Retinal pigment epithelial cell (primary cell): ENCODE results near the gene PRAMEF10.
"Not testable (repeated sequence)": the region's sequence is repeated elsewhere in the genome, so short reads cannot be mapped to it uniquely, and the experiment has no call there.

Source experiments
- DNase-seq: peaks from one replicate; pipeline ENCODE4 v3.0.0-alpha.2; 2010; ENCODE audit warnings: low read depth
- H3K4me3 ChIP-seq: 2 replicates; pipeline ENCODE4 v1.5.1; 2011; ENCODE audit warnings: mild to moderate bottlenecking, low read length, control low read depth, moderate library complexity
- TF ChIP-seq, protein P1 (sequence below): conservative IDR thresholded peaks from 2 replicates; pipeline ENCODE4 v1.5.1; 2011; ENCODE audit warnings: low read depth, low read length, control low read depth, inconsistent platforms

Gene PRAMEF10, protein sequence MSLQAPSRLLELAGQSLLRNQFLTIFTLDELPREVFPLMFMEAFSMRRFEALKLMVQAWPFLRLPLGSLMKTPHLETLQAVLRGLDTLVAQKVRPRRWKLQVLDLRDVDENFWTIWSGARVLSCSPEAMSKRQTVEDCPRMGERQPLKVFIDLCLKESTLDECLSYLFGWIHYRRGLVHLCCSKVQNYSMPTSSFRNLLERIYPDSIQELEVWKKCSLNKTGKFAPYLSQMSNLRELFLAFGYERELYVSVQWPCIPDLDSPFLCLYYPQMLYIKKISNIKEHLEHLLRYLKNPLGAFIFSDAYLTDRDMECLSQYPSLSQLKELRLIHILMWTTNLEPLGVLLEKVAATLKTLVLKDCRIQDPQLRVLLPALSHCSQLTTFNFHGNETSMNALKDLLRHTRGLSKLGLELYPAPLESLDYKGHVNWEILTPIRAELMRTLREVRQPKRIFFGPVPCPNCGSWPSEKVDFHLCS

DNA sequence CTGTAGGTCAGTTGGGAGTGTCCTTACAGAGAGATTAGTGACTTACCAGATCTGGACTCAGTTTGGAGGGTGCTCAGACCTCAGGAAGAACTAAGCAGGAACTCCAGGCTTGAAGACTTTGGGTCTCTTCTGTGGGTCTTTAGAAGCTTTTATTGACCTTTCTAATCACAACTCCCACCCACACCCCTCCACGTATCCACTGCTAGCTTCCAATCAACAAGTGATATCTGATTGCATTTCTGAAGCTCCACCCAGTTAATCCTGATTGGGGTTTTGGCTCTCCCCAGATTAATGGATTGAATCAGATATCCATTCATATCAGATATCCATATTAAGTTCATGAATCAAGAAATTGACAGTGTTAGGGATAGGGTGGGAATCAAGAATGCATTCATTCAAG, at the start of gene PRAMEF10:
PRAMEF10 (minus strand) TSS at position 101 of the 400 bp plus-strand sequence. CDS start 2,423 bp downstream, outside the sequence.
- not testable (repeated sequence) for DNase-seq, H3K4me3 ChIP-seq

DNA sequence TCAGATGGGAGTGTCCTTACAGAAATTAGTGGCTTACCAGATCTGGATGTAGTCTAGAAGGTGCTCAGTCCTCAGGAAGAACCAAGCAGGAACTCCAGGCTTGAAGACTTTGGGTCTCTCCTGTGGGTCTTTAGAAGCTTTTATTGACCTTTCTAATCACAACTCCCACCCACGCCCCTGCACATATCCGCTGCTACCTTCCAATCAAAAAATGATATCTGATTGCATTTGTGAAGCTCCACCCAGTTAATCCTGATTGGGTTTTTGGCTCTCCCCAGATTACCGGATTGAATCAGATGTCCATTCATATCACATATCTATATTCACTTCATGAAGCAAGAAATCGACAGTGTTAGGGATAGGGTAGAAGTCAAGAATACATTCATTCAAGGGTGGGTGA, 49.4 kb upstream of the PRAMEF10 start, which contains the start of gene PRAMEF6:
PRAMEF6 (minus strand) TSS at position 101 of the 400 bp plus-strand sequence. CDS start 5,062 bp downstream, outside the sequence.
- DNase-seq, H3K4me3 ChIP-seq: not testable (repeated sequence)

- not testable (repeated sequence) for DNase-seq, H3K4me3 ChIP-seq
These were observed 26.3 kb upstream of the PRAMEF10 start for GRCh38 chr1:12924368-12924767.

- DNase-seq, H3K4me3 ChIP-seq: not testable (repeated sequence)
These were observed 23.7 kb upstream of the PRAMEF10 start for GRCh38 chr1:12921749-12922148.

DNA sequence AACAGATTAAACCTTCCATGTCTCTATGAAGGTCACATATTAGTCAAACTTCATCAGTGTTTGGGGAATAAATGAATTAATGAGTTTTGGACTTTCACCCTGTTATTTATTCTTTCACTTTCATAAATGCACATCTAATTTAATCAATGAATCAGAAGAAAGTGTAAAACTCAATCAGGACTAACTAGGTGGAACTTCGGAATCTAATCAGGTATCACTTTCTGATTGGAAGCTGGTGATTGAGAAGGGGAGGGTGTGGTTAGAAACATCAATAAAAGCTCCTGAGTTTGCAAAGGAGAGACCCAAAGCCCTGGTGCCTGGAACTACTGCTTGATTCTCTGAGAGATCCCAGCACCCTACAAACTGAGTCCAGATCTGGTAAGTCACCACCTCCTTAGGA, 18.2 kb upstream of the PRAMEF10 start, which contains the start of gene PRAMEF7:
PRAMEF7 (plus strand) TSS at position 301 of the 400 bp plus-strand sequence. CDS start 1,083 bp downstream, outside the sequence.
- not testable (repeated sequence) for DNase-seq

GRCh38 chr1:12903793-12904572, 5.9 kb upstream of the PRAMEF10 start:
- not testable (repeated sequence) for H3K4me3 ChIP-seq, DNase-seq

More for the DNA sequence above, 18.2 kb upstream of the PRAMEF10 start, which contains the start of gene PRAMEF7:
- not testable (repeated sequence) for H3K4me3 ChIP-seq

- DNase-seq: not testable (repeated sequence)
These were observed 1.1 kb upstream of the PRAMEF10 start for GRCh38 chr1:12899186-12899585.

DNA sequence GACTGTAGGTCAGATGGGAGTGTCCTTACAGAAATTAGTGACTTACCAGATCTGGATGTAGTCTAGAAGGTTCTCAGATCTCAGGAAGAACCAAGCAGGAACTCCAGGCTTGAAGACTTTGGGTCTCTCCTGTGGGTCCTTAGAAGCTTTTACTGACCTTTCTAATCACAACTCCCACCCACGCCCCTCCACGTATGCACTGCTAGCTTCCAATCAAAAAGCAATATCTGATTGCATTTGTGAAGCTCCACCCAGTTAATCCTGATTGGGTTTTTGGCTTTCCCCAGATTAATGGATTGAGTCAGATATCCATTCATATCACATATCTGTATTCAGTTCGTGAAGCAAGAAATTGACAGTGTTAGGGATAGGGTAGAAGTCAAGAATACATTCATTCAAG, 12.0 kb downstream of the PRAMEF10 start, which contains the start of gene PRAMEF4:
PRAMEF4 (minus strand) TSS at position 101 of the 400 bp plus-strand sequence. CDS start 2,807 bp downstream, outside the sequence.
- not testable (repeated sequence) for H3K4me3 ChIP-seq, DNase-seq

More at GRCh38 chr1:12899186-12899585, 1.1 kb upstream of the PRAMEF10 start:
- not testable (repeated sequence) for H3K4me3 ChIP-seq

GRCh38 chr1:12878453-12878852, 19.6 kb downstream of the PRAMEF10 start:
- not testable (repeated sequence) for H3K4me3 ChIP-seq

GRCh38 chr1:12863131-12863880, 34.8 kb downstream of the PRAMEF10 start:
- H3K4me3 ChIP-seq, DNase-seq: not testable (repeated sequence)

More at GRCh38 chr1:12878453-12878852, 19.6 kb downstream of the PRAMEF10 start:
- DNase-seq: not testable (repeated sequence)

DNA sequence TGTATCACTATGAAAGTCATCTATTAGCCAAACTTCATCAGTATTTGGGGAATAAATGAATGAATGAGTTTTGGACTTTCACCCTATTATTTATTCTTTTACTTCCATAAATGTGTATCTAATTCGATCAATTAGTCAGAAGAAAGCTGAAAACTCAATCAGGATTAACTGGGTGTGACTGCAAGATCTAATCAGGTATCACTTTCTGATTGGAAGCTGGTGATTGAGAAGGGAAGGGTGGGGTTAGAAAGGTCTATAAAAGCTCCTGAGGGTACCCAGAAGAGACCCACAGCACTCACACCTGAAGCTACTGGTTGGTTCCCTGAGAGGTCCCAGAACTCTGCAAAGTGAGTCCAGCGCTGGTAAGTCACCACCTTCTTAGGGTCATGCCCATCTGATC, 41.3 kb downstream of the PRAMEF10 start, which contains the start of gene PRAMEF2:
PRAMEF2 (plus strand) TSS at position 301 of the 400 bp plus-strand sequence. CDS start 1,924 bp downstream, outside the sequence.
- H3K4me3 ChIP-seq, DNase-seq: not testable (repeated sequence)

DNA sequence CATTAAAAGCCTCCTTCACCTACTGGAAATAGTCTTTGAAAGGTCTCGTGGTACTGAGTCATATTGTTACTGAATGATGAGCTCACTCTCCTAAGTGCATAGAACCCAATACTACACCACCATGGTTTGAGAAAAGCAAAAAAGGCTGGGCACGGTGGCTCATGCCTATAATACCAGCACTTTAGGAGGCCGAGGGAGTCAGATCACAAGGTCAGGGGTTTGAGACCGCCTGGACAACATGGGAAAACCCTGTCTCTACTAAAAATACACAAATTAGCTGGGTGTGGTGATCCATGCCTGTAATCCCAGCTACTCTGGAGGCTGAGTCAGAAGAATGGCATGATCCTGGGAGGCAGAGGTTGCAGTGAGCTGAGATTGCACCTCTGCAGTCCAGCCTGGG, 46.3 kb downstream of the PRAMEF10 start:
- H3K4me3 ChIP-seq: no peak overlapping the region
- peak; percentile 6 for DNase-seq
- TF ChIP-seq, protein P1, sequence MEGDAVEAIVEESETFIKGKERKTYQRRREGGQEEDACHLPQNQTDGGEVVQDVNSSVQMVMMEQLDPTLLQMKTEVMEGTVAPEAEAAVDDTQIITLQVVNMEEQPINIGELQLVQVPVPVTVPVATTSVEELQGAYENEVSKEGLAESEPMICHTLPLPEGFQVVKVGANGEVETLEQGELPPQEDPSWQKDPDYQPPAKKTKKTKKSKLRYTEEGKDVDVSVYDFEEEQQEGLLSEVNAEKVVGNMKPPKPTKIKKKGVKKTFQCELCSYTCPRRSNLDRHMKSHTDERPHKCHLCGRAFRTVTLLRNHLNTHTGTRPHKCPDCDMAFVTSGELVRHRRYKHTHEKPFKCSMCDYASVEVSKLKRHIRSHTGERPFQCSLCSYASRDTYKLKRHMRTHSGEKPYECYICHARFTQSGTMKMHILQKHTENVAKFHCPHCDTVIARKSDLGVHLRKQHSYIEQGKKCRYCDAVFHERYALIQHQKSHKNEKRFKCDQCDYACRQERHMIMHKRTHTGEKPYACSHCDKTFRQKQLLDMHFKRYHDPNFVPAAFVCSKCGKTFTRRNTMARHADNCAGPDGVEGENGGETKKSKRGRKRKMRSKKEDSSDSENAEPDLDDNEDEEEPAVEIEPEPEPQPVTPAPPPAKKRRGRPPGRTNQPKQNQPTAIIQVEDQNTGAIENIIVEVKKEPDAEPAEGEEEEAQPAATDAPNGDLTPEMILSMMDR: no peak

GRCh38 chr1:12848620-12849019, 49.5 kb downstream of the PRAMEF10 start, which contains the start of gene HNRNPCL1:
TSS of gene HNRNPCL1 (minus strand) at chr1:12848720. CDS start at chr1:12848289, 431 bp downstream.
- not testable (repeated sequence) for H3K4me3 ChIP-seq, DNase-seq
